ENCODE data around the gene DNAH3.
A peak's percentile ranks its signal among the peaks of the same experiment; 100 is the strongest.
"Not testable (repeated sequence)": the region's sequence is repeated elsewhere in the genome, so short reads cannot be mapped to it uniquely, and the experiment has no call there.

Gene DNAH3

DNA sequence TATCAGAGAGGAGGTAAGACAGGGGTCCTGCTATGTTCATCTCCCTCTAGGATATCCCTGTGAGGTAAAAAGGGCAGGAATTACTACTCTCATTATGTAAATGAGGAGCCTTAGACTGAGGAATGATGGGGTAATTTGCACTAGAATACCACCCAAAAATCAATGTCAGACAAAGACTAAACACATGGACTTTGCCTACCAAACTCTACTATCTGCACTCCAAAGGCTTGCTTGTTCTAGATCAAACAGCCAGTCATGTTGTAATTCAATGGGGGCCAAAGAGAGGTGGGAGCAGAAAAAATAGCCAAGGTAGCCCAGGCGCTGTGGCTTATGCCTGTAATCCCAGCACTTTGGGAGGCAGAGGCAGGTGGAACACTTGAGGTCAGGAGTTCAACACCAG lies 129.3 kb downstream of the DNAH3 start:
- TF ChIP-seq, protein P1, sequence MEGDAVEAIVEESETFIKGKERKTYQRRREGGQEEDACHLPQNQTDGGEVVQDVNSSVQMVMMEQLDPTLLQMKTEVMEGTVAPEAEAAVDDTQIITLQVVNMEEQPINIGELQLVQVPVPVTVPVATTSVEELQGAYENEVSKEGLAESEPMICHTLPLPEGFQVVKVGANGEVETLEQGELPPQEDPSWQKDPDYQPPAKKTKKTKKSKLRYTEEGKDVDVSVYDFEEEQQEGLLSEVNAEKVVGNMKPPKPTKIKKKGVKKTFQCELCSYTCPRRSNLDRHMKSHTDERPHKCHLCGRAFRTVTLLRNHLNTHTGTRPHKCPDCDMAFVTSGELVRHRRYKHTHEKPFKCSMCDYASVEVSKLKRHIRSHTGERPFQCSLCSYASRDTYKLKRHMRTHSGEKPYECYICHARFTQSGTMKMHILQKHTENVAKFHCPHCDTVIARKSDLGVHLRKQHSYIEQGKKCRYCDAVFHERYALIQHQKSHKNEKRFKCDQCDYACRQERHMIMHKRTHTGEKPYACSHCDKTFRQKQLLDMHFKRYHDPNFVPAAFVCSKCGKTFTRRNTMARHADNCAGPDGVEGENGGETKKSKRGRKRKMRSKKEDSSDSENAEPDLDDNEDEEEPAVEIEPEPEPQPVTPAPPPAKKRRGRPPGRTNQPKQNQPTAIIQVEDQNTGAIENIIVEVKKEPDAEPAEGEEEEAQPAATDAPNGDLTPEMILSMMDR (IDR thresholded peaks at IDR 0.05; ENCODE audit: low read depth, low read length) = no peak
- no peak overlapping the region for H3K4me3 ChIP-seq (ENCODE audit: low read depth, low read length)

DNA sequence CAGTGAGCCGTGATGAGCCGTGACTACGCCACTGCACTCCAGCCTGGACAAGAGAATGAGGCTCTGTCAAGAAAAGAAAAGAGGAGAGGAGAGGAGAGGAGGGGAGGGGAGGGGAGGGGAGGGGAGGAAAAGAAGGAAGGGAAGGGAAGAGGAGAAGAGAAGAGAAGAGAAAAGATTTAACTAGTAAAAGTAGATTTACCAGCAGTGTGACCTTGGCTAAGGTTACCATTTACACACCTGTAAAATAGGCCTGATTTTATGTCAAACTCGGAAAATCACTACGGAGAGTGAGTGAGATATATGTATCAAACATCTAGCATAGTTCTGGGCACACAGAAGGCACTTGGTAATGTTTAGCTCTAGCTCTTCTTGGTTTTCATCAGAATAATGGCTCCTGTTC lies 140.8 kb downstream of the DNAH3 start:
- no peak overlapping the region for H3K4me3 ChIP-seq (ENCODE audit: low read depth, low read length)
- TF ChIP-seq, protein P1 (IDR thresholded peaks at IDR 0.05; ENCODE audit: low read depth, low read length) = no peak

DNA sequence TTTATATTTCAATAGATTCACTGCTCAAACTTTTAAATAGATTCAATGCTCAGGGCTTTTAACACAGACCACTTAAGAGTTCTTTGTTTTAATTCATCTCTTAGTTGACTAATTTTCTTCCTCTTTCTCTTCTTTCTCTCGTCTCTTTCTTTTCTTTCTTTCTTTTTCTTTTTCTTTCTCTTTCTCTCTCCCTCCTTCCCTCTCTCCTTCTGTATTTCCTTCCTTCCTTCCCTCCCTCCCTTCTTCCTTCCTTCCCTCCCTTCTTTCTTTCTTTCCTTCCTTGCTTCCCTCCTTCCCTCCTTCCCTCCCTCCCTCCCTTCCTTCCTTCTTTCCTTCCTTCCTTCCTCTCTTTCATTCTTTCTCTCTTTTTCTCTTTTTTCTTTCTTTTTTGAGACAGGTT lies 145.6 kb downstream of the DNAH3 start:
- TF ChIP-seq, protein P1 (IDR thresholded peaks at IDR 0.05; ENCODE audit: low read depth, low read length) = no peak
- H3K4me3 ChIP-seq (ENCODE audit: low read depth, low read length) = no peak overlapping the region

DNA sequence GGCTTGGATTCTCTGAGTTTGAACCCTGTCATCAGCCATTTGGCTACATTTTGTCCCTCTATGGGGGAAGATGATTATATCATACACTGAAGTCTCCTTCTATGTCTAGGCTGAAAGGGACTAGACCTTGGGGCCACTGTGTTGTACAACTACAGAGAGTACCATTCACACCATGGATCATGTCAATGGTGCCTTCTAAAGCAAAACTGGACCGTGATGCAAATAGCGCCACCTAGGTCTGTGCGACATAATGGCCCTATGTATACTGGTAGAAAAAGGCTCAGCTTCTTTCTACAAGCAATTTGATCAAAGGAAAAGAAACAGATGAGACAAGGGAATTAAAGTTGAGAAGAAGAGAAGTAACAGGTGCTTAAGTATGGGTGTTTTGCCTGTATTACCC lies 149.4 kb downstream of the DNAH3 start:
- no peak overlapping the region for H3K4me3 ChIP-seq (ENCODE audit: low read depth, low read length)
- TF ChIP-seq, protein P1 (IDR thresholded peaks at IDR 0.05; ENCODE audit: low read depth, low read length) = peak; percentile 32; the same call in 1 of the 2 replicates

DNA sequence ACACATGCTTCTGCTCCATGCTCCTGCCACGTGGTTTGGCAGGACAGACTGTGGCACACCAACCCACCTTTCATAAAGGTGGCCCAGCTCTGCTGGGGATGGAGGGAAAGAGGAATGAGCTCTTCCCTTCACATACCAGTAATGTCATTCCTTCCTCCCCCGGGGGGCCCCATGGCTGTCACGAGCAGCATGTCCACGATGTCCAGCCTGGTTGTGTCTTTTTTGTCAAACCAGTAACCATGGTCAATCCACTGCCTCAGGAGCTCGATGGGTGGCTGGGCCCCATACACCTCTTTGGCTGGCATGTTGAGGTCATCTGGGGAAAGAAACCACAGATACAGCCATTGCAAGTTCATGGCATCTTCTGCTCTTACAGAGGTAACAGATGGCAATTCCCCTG lies 153.5 kb downstream of the DNAH3 start:
- TF ChIP-seq, protein P1 (IDR thresholded peaks at IDR 0.05; ENCODE audit: low read depth, low read length) = no peak
- no peak overlapping the region for H3K4me3 ChIP-seq (ENCODE audit: low read depth, low read length)

DNA sequence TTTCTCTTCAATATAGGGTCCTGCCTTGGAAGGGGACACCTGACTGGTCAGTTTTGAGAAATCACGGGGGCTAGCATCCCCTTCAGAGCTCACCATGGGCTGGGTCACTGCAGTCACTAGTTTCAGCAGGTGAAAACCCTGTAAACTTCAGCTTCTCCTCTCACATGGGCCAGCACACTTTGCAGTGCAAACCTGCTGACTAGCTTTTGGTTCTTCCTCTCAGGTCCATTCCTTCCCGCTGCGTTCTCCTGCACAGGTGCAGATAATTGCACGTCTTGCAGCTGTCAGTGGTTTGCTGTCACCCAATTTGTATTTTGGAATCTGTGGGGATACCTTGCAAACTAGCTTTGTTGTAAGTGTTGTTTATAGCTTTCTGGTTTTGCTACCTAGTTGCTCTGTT lies 154.9 kb downstream of the DNAH3 start:
- H3K4me3 ChIP-seq (ENCODE audit: low read depth, low read length) = no peak overlapping the region
- TF ChIP-seq, protein P1 (IDR thresholded peaks at IDR 0.05; ENCODE audit: low read depth, low read length) = no peak

DNA sequence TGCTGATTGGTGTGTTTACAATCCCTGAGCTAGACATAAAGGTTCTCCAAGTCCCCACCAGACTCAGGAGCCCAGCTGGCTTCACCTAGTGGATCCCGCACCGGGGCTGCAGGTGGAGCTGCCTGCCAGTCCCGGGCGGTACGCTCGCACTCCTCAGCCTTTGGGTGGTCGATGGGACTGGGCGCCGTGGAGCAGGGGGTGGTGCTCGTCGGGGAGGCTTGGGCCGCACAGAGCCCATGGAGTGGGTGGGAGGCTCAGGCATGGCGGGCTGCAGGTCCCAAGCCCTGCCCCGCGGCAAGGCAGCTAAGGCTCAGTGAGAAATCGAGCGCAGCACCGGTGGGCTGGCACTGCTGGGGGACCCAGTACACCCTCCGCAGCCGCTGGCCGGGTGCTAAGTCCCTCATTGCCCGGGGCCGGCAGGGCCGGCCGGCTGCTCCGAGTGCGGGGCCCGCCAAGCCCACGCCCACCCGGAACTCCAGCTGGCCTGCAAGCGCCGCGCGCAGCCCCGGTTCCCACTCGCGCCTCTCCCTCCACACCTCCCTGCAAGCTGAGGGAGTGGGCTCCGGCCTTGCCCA lies 161.1 kb downstream of the DNAH3 start:
- not testable (repeated sequence) for H3K4me3 ChIP-seq (ENCODE audit: low read depth, low read length)

DNA sequence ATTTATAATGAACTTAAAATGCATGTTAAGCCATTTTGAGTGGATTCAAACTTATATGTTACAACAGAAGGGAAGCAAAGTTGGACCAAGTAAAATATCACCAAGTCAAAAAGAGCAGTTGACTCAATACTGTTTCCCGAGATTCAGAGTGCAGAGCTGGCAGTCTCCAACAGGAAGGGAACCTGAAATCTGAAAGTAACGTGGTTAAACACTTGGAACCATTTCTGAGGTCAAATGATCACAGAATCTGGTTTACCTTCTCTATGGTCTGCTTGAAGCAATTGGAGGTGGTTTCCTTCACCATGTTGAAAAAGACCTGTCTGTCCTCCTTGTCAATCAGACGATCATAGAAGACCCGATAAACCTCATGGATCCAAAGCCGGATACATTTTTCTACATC lies 163.6 kb downstream of the DNAH3 start:
- TF ChIP-seq, protein P1 (IDR thresholded peaks at IDR 0.05; ENCODE audit: low read depth, low read length) = no peak
- no peak overlapping the region for H3K4me3 ChIP-seq (ENCODE audit: low read depth, low read length)

All from WI38 (cell line).